T47D (cell line): ENCODE measurements around the gene MPPED1.

Experiments
- DNase-seq, 2 experiments: peaks; one replicate each; pipeline versions ENCODE4 v3.0.0 to v3.0.0-alpha.2; 2011 to 2012; ENCODE audit warnings: low read depth in 1 of 2, low spot score in 1 of 2
- JUND ChIP-seq: IDR thresholded peaks from 2 replicates; pipeline ENCODE4 v1.6.1; 2012; ENCODE audit warnings: low read depth
- in situ Hi-C: cut with HindIII; loops from 2 replicates; pipeline ENCODE4 v1.10.0; 2016; ENCODE audit warnings: low sequenced_read_pairs, low pct_unique_long_range_greater_than_20kb

The MPPED1 gene

GRCh38 chr22:43385770-43386641 lies 25.8 kb upstream of the MPPED1 start:
- TF ChIP-seq JUND, result no peak
- in situ Hi-C loops, result no loop called here
- peak; percentile 63 to 72 for DNase-seq

- DNase-seq, result no peak
- TF ChIP-seq JUND, result no peak
- in situ Hi-C loops, result no loop called here
These were observed 24.0 kb upstream of the MPPED1 start for GRCh38 chr22:43387815-43388214.

- peak; percentile 58 to 59 for DNase-seq
- no peak for TF ChIP-seq JUND
- in situ Hi-C loops, result no loop called here
These were observed 23.4 kb upstream of the MPPED1 start for GRCh38 chr22:43388420-43388851.

GRCh38 chr22:43389227-43389836 lies 22.5 kb upstream of the MPPED1 start:
- no peak for DNase-seq
- no peak for TF ChIP-seq JUND
- in situ Hi-C loops, result no loop called here

GRCh38 chr22:43390166-43390565 lies 21.6 kb upstream of the MPPED1 start:
- no peak for DNase-seq
- no peak for TF ChIP-seq JUND
- in situ Hi-C loops, result no loop called here

GRCh38 chr22:43390872-43391271 lies 20.9 kb upstream of the MPPED1 start:
- TF ChIP-seq JUND, result no peak
- no peak for DNase-seq
- in situ Hi-C loops, result no loop called here

GRCh38 chr22:43391306-43391705 lies 20.5 kb upstream of the MPPED1 start:
- no peak for TF ChIP-seq JUND
- in situ Hi-C loops, result no loop called here
- no peak for DNase-seq

GRCh38 chr22:43392385-43392989 lies 19.3 kb upstream of the MPPED1 start:
- in situ Hi-C loops, result no loop called here
- TF ChIP-seq JUND, result no peak
- no peak for DNase-seq

- no peak for DNase-seq
- in situ Hi-C loops, result no loop called here
- TF ChIP-seq JUND, result no peak
These were observed 18.5 kb upstream of the MPPED1 start for GRCh38 chr22:43393132-43393843.

- DNase-seq, result no peak
- no peak for TF ChIP-seq JUND
- in situ Hi-C loops, result no loop called here
These were observed 17.9 kb upstream of the MPPED1 start for GRCh38 chr22:43393844-43394474.

GRCh38 chr22:43395086-43395695 lies 16.6 kb upstream of the MPPED1 start:
- TF ChIP-seq JUND, result no peak
- in situ Hi-C loops, result no loop called here

GRCh38 chr22:43396321-43396933 lies 15.4 kb upstream of the MPPED1 start:
- no peak for TF ChIP-seq JUND
- no peak for DNase-seq
- in situ Hi-C loops, result no loop called here

More at GRCh38 chr22:43395086-43395695, 16.6 kb upstream of the MPPED1 start:
- DNase-seq, result no peak
